NCI-H128 (cell line): ENCODE data around the gene HHATL.

Experiments used
- DNase-seq: peaks from one replicate; lab custom pipeline; 2025; ENCODE audit not compliant: unreplicated experiment; lab: John Stamatoyannopoulos, UW

HHATL gene

GRCh38 chr3:42713747-42714146 is 11.1 kb upstream of the HHATL start:
- DNase-seq, result no peak

- DNase-seq, result no peak
Observed at GRCh38 chr3:42712688-42713372, 10.2 kb upstream of the HHATL start.

GRCh38 chr3:42712344-42712648 is 9.7 kb upstream of the HHATL start:
- DNase-seq, result no peak

GRCh38 chr3:42711491-42712343 is 9.1 kb upstream of the HHATL start:
- no peak for DNase-seq

- DNase-seq, result no peak
Observed at GRCh38 chr3:42710323-42711021, 7.9 kb upstream of the HHATL start.

DNA sequence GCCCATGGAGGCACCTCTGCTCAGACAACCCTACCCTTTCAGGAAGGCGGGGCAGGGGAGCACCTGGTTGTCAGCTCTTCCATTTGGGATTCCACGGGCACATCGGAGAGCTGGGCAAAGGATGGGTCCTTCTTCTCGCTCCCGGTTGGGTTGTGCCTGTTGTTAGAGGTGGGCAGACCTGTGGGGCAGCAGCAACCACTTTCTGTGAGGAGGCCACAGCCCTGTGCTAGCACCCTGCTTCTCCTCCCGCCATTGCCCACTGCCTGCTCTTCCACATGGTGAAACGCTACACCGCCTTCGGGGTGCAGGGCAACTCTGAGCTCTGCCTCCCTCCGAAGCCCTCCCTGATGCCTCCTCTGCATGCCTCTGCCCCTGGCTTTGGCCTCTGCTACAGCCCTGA is 7.0 kb upstream of the HHATL start:
- no peak for DNase-seq

- no peak for DNase-seq
Observed at GRCh38 chr3:42708611-42709151, 6.1 kb upstream of the HHATL start.

- DNase-seq, result no peak
Observed at GRCh38 chr3:42707620-42708355, 5.2 kb upstream of the HHATL start.

GRCh38 chr3:42706721-42707619 is 4.4 kb upstream of the HHATL start:
- DNase-seq, result no peak

DNA sequence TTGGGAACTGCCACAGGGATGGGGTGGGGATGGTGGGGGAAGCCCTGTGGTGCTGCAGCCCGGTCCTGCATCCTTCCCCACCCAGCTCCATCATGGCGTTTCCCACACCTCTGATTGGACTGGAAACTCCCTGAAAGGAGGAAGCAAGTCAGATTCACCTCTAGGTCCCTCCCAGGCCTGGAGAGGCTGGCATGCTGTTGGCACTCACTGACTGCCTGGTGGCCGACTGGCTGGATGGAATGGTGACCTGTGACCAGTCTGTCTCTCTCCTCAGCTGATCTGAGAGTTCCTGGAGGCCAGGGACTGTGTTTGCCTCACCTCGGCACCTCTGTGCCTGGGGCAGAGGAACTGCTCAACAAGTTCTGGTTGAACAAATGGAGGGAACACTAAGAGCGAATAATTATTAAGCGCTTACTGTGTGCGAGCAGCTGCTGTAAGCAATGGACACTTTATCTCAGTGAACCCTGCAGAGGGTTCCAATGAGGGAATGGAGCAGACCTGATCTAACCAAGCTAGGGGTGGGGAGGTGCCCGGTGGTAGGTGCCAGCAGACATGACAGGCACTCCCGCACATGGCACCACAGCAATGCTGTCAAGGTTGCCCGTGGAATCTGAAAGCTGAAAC is 3.5 kb upstream of the HHATL start:
- no peak for DNase-seq

DNA sequence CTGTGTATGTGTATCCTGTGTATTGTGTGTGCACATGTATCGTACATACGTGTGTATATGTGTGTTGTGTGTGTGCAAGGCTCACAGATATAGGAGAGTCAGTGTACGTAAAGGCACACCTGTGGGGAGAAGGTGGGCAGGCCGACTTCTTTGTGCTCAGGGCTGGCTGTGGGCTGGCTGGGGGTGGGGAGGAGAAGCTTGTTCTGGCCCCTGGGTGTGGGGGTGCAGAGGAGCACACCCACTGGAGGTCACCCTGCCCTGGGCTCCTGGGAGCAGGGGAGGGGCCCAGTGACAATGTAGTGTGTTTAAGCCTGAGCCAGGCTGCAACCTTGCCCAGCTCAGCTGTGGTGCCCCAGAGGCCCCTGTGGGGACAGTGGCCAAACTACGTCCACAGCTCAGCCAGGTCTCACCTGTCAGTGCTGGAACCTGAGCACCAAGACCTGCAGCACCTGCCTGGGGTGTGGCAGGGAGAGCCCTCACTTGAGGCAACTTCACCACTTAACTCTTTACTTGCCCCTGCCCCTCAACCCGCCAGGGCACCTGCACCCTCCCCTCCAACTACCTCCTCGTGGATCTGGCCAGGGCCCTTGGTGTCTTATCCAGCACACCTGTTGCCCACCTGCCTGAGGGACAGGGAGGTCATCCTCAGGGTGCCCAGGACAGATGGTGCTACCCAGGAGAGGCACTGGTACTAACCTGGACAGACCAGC is 2.6 kb upstream of the HHATL start:
- no peak for DNase-seq

DNA sequence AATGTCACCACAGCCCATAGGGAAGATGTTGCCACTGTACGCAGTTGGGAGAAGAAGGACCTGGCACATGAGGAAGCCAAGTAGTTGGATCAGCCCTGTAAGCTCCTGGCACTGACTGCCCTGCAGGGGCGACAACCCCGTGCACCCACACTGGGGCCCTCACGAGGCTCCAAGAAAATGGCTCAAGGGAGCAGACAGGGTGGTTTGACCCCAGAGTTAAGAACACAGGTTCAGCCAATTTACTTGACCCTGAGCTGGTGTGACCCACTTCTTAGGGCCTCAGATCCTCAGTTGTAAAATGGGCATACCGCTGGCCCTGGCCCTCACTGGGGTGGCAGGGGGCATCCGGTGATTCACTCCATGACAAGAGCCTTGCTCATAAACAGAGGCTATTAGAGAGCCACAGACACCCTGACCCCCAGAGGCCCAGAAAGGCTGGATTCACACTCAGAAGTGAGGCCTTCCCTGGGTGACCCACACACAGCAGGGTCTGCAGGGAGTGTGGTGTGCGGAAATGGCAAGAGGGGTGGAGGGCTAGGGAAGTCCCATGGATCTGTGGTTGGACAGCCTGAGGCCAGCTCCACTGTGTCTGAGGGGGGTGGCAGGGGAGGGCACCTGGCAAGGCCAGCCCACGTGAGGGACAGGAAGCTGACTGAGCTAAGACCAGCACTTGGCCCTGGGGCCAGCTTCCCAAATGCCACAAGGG is 1.7 kb upstream of the HHATL start:
- DNase-seq, result no peak

GRCh38 chr3:42703695-42704025 is 1.1 kb upstream of the HHATL start:
- DNase-seq, result no peak

DNA sequence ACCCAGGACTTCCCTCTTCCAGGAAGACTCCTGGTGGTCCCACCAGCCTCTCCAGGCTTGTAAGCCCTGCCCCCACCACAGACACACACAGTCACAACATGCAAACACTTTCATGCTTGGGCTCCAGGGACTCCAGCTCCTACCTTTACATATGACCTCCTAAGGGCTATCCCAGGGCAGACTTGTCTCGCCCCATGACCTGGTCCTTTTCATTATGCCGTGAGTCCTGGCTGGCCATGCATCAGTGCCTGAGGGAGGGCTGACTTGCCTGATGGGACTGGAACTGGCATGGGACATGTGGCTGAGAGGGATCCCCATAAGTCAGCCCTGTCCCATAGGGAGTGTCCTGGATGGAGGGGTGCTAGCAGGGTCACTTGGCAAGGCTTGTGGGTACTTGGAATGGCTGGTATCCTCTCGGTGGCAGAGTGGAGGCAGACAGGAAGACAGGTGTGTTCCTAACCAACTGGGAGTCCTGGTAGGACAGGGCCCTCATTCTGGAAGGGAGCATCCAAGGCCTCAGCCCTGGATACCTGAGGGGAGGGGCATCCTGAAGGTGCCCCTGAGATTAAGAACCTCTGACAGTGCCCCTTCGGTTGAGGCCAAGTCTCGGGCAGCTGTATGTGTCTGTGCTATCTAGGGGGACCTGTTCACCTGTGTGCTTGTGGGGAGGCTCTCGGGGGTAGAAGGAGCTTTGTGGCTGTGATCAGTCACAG is 540 bp upstream of the HHATL start:
- no peak for DNase-seq

- no peak for DNase-seq
Observed at GRCh38 chr3:42701371-42702065, 1.1 kb downstream of the HHATL start.

- DNase-seq, result no peak
Observed at GRCh38 chr3:42700366-42701288, 2.0 kb downstream of the HHATL start.
